Progenitor cell of endocrine pancreas (in vitro differentiated cells): ENCODE data around the gene CFAP54. TPM values are rescaled to one million over a fixed set of nuclear protein-coding genes. Genes with fewer than 3 reads are reported as not detected.
"Not testable (repeated sequence)": the region's sequence is repeated elsewhere in the genome, so short reads cannot be mapped to it uniquely, and the experiment has no call there.

Source experiments
- DNase-seq: peaks from one replicate; pipeline ENCODE4 v3.0.0; 2021; ENCODE audit warnings: low spot score; ENCODE audit not compliant: unreplicated experiment
- H3K27ac Mint-ChIP-seq: 2 replicates; pipeline ENCODE4 v1.8.0; 2021; ENCODE audit warnings: mild to moderate bottlenecking, moderate library complexity, mixed read lengths
- H3K27me3 Mint-ChIP-seq: 2 replicates; pipeline ENCODE4 v1.8.0; 2021; ENCODE audit warnings: mixed read lengths
- H3K36me3 Mint-ChIP-seq: 2 replicates; pipeline ENCODE4 v1.8.0; 2022; ENCODE audit warnings: mixed read lengths; ENCODE audit not compliant: insufficient read depth
- H3K4me1 Mint-ChIP-seq: 2 replicates; pipeline ENCODE4 v1.8.0; 2021; ENCODE audit warnings: low read depth, mixed read lengths
- H3K4me3 Mint-ChIP-seq: 2 replicates; pipeline ENCODE4 v1.8.0; 2021; ENCODE audit warnings: low read depth, mild to moderate bottlenecking, moderate library complexity, mixed read lengths
- H3K9me3 Mint-ChIP-seq: 2 replicates; pipeline ENCODE4 v1.8.0; 2021; ENCODE audit warnings: low read depth, mixed read lengths
- CTCF ChIP-seq: fragments of 200-600 bp; sonication (generic); IDR thresholded peaks from one replicate; pipeline ENCODE4 v1.5.0; 2021; ENCODE audit warnings: antibody characterized with exemption, mild to moderate bottlenecking; ENCODE audit not compliant: unreplicated experiment
- total RNA-seq: library from RNA; stranded (reverse); gene quantifications from 2 replicates; pipeline ENCODE4 v1.2.1, GENCODE V29; 2021

Gene CFAP54
- total RNA-seq, 1 donor from 2014 or later = 5.9 TPM

- Mint-ChIP-seq H3K4me3 (no peak overlapping the region), H3K36me3 (no peaks in the 10 kb centered on the region), H3K27me3 (no peaks in the 10 kb centered on the region), H3K27ac (no peak overlapping the region), H3K4me1 (no peaks in the 10 kb centered on the region), H3K9me3 (peaks cover 4% of the 10 kb centered on the region)
- DNase-seq = no peak
- no peak for TF ChIP-seq CTCF
These were observed 81.9 kb downstream of the CFAP54 start for GRCh38 chr12:96571101-96571862.

GRCh38 chr12:96578526-96579125 lies 89.2 kb downstream of the CFAP54 start:
- H3K36me3 Mint-ChIP-seq = no peaks in the 10 kb centered on the region
- H3K4me3 Mint-ChIP-seq = no peak overlapping the region
- peaks cover 9% of the 10 kb centered on the region for H3K4me1 Mint-ChIP-seq
- H3K27ac Mint-ChIP-seq = peak overlapping the region; percentile 29
- H3K27me3 Mint-ChIP-seq = no peaks in the 10 kb centered on the region
- H3K9me3 Mint-ChIP-seq = no peaks in the 10 kb centered on the region
- TF ChIP-seq CTCF = peak; percentile 73
- no peak for DNase-seq

- Mint-ChIP-seq H3K36me3 (no peaks in the 10 kb centered on the region), H3K4me1 (no peaks in the 10 kb centered on the region), H3K27ac (no peak overlapping the region), H3K4me3 (no peak overlapping the region), H3K27me3 (no peaks in the 10 kb centered on the region), H3K9me3 (no peaks in the 10 kb centered on the region)
- TF ChIP-seq CTCF = no peak
- DNase-seq = no peak
These were observed 96.6 kb downstream of the CFAP54 start for GRCh38 chr12:96585977-96586376.

- Mint-ChIP-seq H3K27me3 (no peaks in the 10 kb centered on the region), H3K4me3 (no peak overlapping the region), H3K4me1 (no peaks in the 10 kb centered on the region), H3K36me3 (peaks cover 2% of the 10 kb centered on the region), H3K9me3 (peaks cover 3% of the 10 kb centered on the region), H3K27ac (no peak overlapping the region)
- TF ChIP-seq CTCF = no peak
- DNase-seq = no peak
These were observed 98.3 kb downstream of the CFAP54 start for GRCh38 chr12:96587691-96588090.

- H3K36me3 Mint-ChIP-seq = peaks cover 2% of the 10 kb centered on the region
- H3K4me3 Mint-ChIP-seq = no peak overlapping the region
- no peak overlapping the region for H3K27ac Mint-ChIP-seq
- no peaks in the 10 kb centered on the region for H3K27me3 Mint-ChIP-seq
- H3K4me1 Mint-ChIP-seq = no peaks in the 10 kb centered on the region
- no peak for TF ChIP-seq CTCF
- H3K9me3 Mint-ChIP-seq = peaks cover 3% of the 10 kb centered on the region
- DNase-seq = no peak
These were observed 101.6 kb downstream of the CFAP54 start for GRCh38 chr12:96590970-96591369.

GRCh38 chr12:96604374-96604773 lies 115.0 kb downstream of the CFAP54 start:
- H3K27ac Mint-ChIP-seq, H3K36me3 Mint-ChIP-seq, H3K9me3 Mint-ChIP-seq, DNase-seq, H3K27me3 Mint-ChIP-seq, H3K4me1 Mint-ChIP-seq, H3K4me3 Mint-ChIP-seq: not testable (repeated sequence)
